A673 (cell line): ENCODE results near the gene KCNK15.

Experiments
- EZH2 ChIP-seq: fragments of 200-600 bp; sonication (generic); IDR thresholded peaks from 2 replicates; pipeline ENCODE4 v1.6.1; 2017; ENCODE audit warnings: borderline replicate concordance, low read depth, mild to moderate bottlenecking, mixed read lengths, antibody characterized with exemption, low read length; ENCODE audit not compliant: poor library complexity, severe bottlenecking
- TF ChIP-seq, protein P1 (sequence below): fragments of 300-800, 200-600 bp; sonication (generic); conservative IDR thresholded peaks from 2 replicates; pipeline ENCODE4 v1.5.1; 2017; ENCODE audit warnings: low read depth, mild to moderate bottlenecking, antibody characterized with exemption, low read length, moderate library complexity, mixed read lengths

DNA sequence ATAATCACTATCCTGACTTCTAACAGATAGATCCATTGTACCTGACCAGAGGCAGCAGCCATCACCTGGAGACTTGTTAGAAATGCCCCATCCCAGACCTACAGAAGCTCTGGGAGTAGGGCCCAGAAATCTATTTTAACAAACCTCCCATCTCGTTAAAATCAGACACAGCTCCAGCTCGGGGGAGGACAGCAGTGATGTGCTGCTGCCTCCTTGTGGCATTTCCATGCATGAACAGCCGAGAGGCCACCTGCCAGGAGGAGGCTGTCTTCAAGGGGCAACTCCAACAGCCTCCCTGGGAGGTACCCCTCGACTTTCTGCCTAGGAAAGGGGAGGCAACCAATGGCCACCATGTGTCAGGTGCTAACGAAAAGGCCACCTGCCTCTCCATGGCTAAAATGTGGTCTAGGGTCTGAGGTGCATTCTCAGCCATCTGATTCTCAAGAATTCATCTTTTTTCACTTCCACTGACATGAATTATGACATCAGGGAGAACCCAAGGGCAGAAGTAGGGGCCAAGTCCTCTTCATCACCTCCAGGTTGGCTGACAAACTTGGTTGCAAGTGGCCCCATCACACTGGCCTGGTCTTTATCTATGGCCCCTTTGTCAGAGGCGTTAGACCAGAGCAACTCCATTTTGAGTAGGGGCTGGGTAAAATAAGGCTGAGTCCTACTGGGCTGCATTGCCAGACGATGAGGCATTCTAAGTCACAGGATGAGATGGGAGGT, 12.2 kb upstream of the KCNK15 start:
- TF ChIP-seq, protein P1, sequence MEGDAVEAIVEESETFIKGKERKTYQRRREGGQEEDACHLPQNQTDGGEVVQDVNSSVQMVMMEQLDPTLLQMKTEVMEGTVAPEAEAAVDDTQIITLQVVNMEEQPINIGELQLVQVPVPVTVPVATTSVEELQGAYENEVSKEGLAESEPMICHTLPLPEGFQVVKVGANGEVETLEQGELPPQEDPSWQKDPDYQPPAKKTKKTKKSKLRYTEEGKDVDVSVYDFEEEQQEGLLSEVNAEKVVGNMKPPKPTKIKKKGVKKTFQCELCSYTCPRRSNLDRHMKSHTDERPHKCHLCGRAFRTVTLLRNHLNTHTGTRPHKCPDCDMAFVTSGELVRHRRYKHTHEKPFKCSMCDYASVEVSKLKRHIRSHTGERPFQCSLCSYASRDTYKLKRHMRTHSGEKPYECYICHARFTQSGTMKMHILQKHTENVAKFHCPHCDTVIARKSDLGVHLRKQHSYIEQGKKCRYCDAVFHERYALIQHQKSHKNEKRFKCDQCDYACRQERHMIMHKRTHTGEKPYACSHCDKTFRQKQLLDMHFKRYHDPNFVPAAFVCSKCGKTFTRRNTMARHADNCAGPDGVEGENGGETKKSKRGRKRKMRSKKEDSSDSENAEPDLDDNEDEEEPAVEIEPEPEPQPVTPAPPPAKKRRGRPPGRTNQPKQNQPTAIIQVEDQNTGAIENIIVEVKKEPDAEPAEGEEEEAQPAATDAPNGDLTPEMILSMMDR: peak; percentile 90
- no peak for TF ChIP-seq EZH2
